ENCODE data around the gene HOPX. TPM values are rescaled to one million over a fixed set of nuclear protein-coding genes. Genes with fewer than 3 reads are reported as not detected.
"Not testable (repeated sequence)": the region's sequence is repeated elsewhere in the genome, so short reads cannot be mapped to it uniquely, and the experiment has no call there.

The HOPX gene
- total RNA-seq: 1 to 10 TPM; 1.3 to 5.6 (median 1.9) TPM
- long read RNA-seq, donor 1, partial matches to known transcripts: 0 of 5 reads
- long read RNA-seq, donor 1, other reads (novel, unspliced or antisense): 0 of 5 reads
- long read RNA-seq, donor 2, partial matches to known transcripts: 0 of 3 reads
- long read RNA-seq, donor 2, other reads (novel, unspliced or antisense): 0 of 3 reads

DNA sequence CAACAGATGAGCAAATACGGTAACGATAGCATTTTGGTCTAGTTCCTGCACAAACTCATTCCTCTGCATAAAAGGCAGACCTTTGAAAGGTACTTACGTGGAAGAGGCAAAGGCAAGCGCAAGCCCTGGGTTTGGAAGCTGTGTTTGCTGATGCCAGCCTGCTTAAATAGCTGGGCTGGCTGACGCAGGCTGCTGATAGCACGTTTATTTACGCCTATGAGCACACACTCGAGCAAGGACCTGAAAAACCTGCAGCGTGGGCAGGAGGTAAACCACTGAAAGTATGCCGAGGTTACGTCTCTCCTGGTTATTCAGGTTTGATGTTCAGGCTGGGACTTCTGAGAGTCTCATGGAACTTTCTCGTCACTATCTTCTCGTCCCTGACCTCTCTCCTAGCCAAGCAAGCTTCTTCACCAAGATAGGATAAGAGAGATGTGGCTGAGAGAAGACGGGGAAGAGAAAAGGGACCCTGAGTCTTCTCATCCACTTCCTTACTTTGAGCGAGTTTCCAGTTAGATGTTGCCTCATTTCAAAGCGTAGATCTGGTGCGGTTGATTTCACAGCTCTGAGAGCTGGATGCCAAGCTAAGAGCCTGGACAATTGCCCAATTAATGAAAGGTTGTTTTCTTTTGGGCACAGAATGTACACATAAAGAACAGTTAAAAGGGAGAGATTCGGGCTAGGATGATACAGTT lies at the start of gene HOPX:
HOPX (minus strand) TSS at position 139 of the 695 bp plus-strand sequence. CDS start 23,480 bp downstream, outside the sequence.
- intact Hi-C loops (cut with DNase I, micrococcal nuclease): no loop called here
- peak in 1 of 3 donors; percentile 26 for DNase-seq
- Histone ChIP-seq H3K9me3 (no peaks in the 10 kb centered on the region), H3K36me3 (ENCODE audit: low read depth) (no peaks in the 10 kb centered on the region), H3K4me3 (no peak within 1 kb of the TSS), H3K4me1 (ENCODE audit: low read depth) (peaks cover 5% of the 10 kb centered on the region)
- TF ChIP-seq, protein P1, sequence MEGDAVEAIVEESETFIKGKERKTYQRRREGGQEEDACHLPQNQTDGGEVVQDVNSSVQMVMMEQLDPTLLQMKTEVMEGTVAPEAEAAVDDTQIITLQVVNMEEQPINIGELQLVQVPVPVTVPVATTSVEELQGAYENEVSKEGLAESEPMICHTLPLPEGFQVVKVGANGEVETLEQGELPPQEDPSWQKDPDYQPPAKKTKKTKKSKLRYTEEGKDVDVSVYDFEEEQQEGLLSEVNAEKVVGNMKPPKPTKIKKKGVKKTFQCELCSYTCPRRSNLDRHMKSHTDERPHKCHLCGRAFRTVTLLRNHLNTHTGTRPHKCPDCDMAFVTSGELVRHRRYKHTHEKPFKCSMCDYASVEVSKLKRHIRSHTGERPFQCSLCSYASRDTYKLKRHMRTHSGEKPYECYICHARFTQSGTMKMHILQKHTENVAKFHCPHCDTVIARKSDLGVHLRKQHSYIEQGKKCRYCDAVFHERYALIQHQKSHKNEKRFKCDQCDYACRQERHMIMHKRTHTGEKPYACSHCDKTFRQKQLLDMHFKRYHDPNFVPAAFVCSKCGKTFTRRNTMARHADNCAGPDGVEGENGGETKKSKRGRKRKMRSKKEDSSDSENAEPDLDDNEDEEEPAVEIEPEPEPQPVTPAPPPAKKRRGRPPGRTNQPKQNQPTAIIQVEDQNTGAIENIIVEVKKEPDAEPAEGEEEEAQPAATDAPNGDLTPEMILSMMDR (IDR thresholded peaks at IDR 0.05): no peak
- peak; percentile 72 for ATAC-seq

- Histone ChIP-seq H3K4me1 (ENCODE audit: low read depth) (peaks cover 16% of the 10 kb centered on the region), H3K36me3 (ENCODE audit: low read depth) (no peaks in the 10 kb centered on the region), H3K4me3 (no peak overlapping the region), H3K9me3 (no peaks in the 10 kb centered on the region)
- intact Hi-C loops (cut with DNase I, micrococcal nuclease): no loop called here
- DNase-seq (no peak), ATAC-seq (no peak)
- TF ChIP-seq, protein P1 (IDR thresholded peaks at IDR 0.05): no peak
Observed at GRCh38 chr4:56730097-56730496, 49.0 kb upstream of the HOPX start.

DNA sequence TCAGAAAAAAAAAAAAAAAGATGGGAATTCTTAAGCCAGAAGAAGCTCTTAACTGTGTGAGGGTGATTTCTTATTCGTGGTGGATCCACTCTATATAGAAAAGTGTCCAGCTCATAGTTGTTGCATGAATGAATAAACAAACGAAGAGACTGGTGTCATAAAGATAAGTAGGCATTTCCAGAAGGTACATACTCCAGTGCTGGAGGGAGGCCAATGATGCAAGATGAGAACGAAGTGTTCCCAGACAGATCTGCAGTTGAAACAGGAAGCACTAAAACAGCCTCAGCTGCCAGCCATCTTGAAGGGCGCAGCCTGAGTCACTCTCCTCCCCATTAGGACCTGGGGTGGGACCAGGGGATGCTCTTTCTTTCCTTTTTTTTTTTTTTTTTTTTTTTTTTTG lies 47.4 kb upstream of the HOPX start:
- peak; percentile 99 for ATAC-seq
- intact Hi-C loops (cut with DNase I, micrococcal nuclease): no loop called here
- H3K36me3 ChIP-seq (ENCODE audit: low read depth): no peaks in the 10 kb centered on the region
- TF ChIP-seq, protein P1 (IDR thresholded peaks at IDR 0.05): no peak
- peak; percentile 70 to 92 (median 73) for DNase-seq
- H3K4me1 ChIP-seq (ENCODE audit: low read depth): peaks cover 16% of the 10 kb centered on the region
- H3K9me3 ChIP-seq: no peaks in the 10 kb centered on the region
- no peak overlapping the region for H3K4me3 ChIP-seq

DNA sequence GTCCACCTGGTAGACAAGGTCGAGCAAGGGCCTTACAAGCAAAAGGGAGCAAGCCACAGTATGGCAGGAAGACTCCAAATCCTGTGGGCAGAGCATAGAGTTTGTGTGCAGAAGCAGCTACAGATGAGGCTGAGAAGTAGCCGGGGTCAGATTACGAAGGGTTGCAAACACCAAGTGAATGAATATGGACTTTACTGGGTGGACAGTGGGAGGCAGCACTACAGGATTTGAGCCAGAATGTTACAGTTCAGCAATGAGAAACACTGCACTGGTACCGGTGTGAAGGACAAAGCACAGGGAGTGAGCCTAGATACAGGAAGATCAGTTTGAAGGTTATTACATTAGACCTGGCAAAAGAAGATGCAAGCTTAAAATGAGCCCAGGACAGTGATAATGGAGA lies 46.1 kb upstream of the HOPX start:
- H3K4me1 ChIP-seq (ENCODE audit: low read depth): peaks cover 16% of the 10 kb centered on the region
- no peak for ATAC-seq
- TF ChIP-seq, protein P1 (IDR thresholded peaks at IDR 0.05): no peak
- DNase-seq: no peak
- H3K9me3 ChIP-seq: no peaks in the 10 kb centered on the region
- no peak overlapping the region for H3K4me3 ChIP-seq
- H3K36me3 ChIP-seq (ENCODE audit: low read depth): no peaks in the 10 kb centered on the region
- intact Hi-C loops (cut with DNase I, micrococcal nuclease): no loop called here

- DNase-seq; H3K4me3 ChIP-seq; H3K9me3 ChIP-seq; ATAC-seq; intact Hi-C loops (cut with DNase I, micrococcal nuclease); H3K36me3 ChIP-seq (ENCODE audit: low read depth): not testable (repeated sequence)
- H3K4me1 ChIP-seq (ENCODE audit: low read depth): peaks cover 16% of the 10 kb centered on the region
Observed at GRCh38 chr4:56726593-56726992, 45.5 kb upstream of the HOPX start.

DNA sequence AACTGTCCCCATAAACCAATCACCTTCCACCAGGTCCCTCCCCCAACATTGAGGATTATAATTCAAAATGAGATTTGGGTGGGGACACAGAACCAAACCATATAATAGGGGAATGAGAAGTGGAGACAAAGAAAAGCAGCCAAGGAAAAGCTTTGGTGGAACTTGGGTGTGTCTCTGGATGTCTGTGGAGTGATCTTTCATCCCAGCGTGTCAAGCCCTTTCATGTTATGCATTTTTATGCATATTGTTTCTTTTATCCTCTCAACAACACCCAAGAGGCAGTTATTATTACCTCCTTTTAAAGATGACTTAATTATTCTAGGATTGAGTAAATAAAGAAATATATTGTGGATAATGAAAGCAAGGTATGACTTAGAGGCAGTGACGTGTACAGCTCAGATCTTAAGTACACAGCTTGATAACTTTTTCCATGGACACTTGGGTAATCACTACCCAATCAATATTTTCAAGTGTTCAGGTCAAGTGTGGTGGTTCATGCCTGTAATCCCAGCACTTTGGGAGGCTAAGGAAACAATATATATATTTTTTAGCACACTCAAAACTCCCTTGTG lies 42.6 kb upstream of the HOPX start:
- ATAC-seq (no peak), DNase-seq (no peak)
- no peak overlapping the region for H3K4me3 ChIP-seq
- no peaks in the 10 kb centered on the region for H3K36me3 ChIP-seq (ENCODE audit: low read depth)
- H3K4me1 ChIP-seq (ENCODE audit: low read depth): peaks cover 12% of the 10 kb centered on the region
- TF ChIP-seq, protein P1 (IDR thresholded peaks at IDR 0.05): no peak
- no peaks in the 10 kb centered on the region for H3K9me3 ChIP-seq
- intact Hi-C loops (cut with DNase I, micrococcal nuclease): no loop called here

Data from mucosa of descending colon (tissue), 3 donors.